ENCODE measurements around the gene ALK.

Gene ALK

DNA sequence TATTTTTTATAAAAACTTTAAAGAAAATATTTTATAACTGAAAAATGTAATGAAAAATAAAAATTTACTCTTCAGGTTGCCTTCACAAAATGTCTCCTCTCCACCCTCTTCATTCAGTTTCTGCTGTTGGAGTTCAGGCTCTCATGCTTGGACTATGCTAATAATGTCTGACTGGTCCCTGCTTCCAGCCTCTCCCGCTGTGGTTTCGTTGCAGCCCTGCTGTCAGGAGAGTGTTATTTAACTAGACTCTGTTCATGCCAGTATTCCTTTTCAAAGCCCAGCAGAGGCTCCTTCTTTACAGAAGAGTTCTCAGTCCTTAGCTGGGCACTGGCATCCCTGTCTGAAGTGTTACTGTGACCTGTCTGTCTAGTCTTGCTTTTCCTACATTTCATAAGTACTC, 765.8 kb downstream of the ALK start:
- H3K27me3 ChIP-seq (replicated peaks; ENCODE audit: insufficient read depth, low read length), result no peaks in the 10 kb centered on the region
- no peak overlapping the region for H3K4me3 ChIP-seq (ENCODE audit: low read length)
- no peaks in the 10 kb centered on the region for H3K9me3 ChIP-seq (replicated peaks; ENCODE audit: insufficient read depth, low read length)
- TF ChIP-seq, protein P1, sequence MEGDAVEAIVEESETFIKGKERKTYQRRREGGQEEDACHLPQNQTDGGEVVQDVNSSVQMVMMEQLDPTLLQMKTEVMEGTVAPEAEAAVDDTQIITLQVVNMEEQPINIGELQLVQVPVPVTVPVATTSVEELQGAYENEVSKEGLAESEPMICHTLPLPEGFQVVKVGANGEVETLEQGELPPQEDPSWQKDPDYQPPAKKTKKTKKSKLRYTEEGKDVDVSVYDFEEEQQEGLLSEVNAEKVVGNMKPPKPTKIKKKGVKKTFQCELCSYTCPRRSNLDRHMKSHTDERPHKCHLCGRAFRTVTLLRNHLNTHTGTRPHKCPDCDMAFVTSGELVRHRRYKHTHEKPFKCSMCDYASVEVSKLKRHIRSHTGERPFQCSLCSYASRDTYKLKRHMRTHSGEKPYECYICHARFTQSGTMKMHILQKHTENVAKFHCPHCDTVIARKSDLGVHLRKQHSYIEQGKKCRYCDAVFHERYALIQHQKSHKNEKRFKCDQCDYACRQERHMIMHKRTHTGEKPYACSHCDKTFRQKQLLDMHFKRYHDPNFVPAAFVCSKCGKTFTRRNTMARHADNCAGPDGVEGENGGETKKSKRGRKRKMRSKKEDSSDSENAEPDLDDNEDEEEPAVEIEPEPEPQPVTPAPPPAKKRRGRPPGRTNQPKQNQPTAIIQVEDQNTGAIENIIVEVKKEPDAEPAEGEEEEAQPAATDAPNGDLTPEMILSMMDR (IDR thresholded peaks at IDR 0.05; ENCODE audit: low read length), result no peak
- TF ChIP-seq EZH2phosphoT487 (IDR thresholded peaks at IDR 0.05; ENCODE audit: low read length), result no peak
- TF ChIP-seq EZH2 (optimal IDR thresholded peaks at IDR 0.05; ENCODE audit: low read depth, low read length), result no peak
- H3K36me3 ChIP-seq (replicated peaks; ENCODE audit: insufficient read depth, low read length), result no peaks in the 10 kb centered on the region
- no peak overlapping the region for H3K9ac ChIP-seq (ENCODE audit: low read length)
- no peaks in the 10 kb centered on the region for H3K79me2 ChIP-seq (ENCODE audit: low read length)
- H4K20me1 ChIP-seq (ENCODE audit: insufficient read depth, low read length), result no peaks in the 10 kb centered on the region
- no peaks in the 10 kb centered on the region for H3K4me1 ChIP-seq (ENCODE audit: low read length)
- no peaks in the 10 kb centered on the region for H3K9me2 ChIP-seq (replicated peaks; ENCODE audit: insufficient read depth, low read length)
- H2AFZ ChIP-seq (ENCODE audit: low read length), result no peak overlapping the region
- H3F3A ChIP-seq (ENCODE audit: insufficient read depth, low read length), result no peaks in the 10 kb centered on the region
- DNase-seq, result no peak
- no peak overlapping the region for H3K4me2 ChIP-seq (ENCODE audit: low read depth, low read length)
- no peak overlapping the region for H3K27ac ChIP-seq (ENCODE audit: low read length)

DNA sequence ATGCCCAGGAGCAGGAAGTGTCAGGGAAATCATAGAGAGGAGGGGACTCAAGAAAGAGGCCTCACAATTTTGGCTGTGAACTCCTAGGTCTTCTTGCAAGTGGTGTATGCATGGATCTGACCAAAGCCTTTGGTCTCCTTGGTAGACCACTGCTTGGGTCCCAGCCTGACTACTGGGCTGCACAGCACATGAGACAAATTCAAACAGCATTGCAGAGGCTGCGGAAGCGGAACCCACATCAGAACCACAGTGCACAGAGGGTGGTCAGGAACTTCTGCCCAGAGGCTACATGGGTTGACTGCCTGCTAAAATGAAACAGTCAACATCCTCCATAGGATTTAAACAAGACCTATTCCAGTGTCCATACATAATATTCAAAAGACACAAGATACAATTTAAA, 766.8 kb downstream of the ALK start:
- H4K20me1 ChIP-seq (ENCODE audit: insufficient read depth, low read length), result no peaks in the 10 kb centered on the region
- no peaks in the 10 kb centered on the region for H3K9me2 ChIP-seq (replicated peaks; ENCODE audit: insufficient read depth, low read length)
- H3K9ac ChIP-seq (ENCODE audit: low read length), result no peak overlapping the region
- H3K36me3 ChIP-seq (replicated peaks; ENCODE audit: insufficient read depth, low read length), result no peaks in the 10 kb centered on the region
- no peaks in the 10 kb centered on the region for H3K79me2 ChIP-seq (ENCODE audit: low read length)
- no peaks in the 10 kb centered on the region for H3K9me3 ChIP-seq (replicated peaks; ENCODE audit: insufficient read depth, low read length)
- no peaks in the 10 kb centered on the region for H3F3A ChIP-seq (ENCODE audit: insufficient read depth, low read length)
- no peak for TF ChIP-seq EZH2 (optimal IDR thresholded peaks at IDR 0.05; ENCODE audit: low read depth, low read length)
- TF ChIP-seq, protein P1 (IDR thresholded peaks at IDR 0.05; ENCODE audit: low read length), result no peak
- TF ChIP-seq EZH2phosphoT487 (IDR thresholded peaks at IDR 0.05; ENCODE audit: low read length), result no peak
- H3K27me3 ChIP-seq (replicated peaks; ENCODE audit: insufficient read depth, low read length), result no peaks in the 10 kb centered on the region
- H3K4me1 ChIP-seq (ENCODE audit: low read length), result no peaks in the 10 kb centered on the region
- H3K4me3 ChIP-seq (ENCODE audit: low read length), result no peak overlapping the region
- no peak overlapping the region for H3K4me2 ChIP-seq (ENCODE audit: low read depth, low read length)
- H2AFZ ChIP-seq (ENCODE audit: low read length), result no peak overlapping the region
- no peak for DNase-seq
- no peak overlapping the region for H3K27ac ChIP-seq (ENCODE audit: low read length)

DNA sequence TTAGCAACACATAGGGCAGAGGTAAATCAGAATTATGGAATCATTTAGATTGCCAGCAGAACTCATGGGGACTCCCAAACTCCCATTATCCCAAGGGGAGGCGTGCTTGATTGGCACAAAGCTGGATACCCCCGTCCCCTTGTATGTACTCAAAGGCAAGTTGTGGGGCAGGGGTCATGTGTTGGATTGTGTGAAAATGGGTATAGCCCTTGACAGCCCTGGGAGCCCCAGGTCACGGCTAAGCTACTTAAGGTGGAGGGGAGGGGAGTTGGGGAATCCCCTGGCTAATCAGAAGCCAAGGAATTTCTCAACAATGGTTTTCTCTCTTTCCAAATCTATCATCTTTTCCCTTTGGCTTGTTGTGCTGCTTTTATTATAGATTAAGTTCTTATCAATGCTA, 773.4 kb downstream of the ALK start:
- no peaks in the 10 kb centered on the region for H3F3A ChIP-seq (ENCODE audit: insufficient read depth, low read length)
- TF ChIP-seq, protein P1 (IDR thresholded peaks at IDR 0.05; ENCODE audit: low read length), result no peak
- TF ChIP-seq EZH2phosphoT487 (IDR thresholded peaks at IDR 0.05; ENCODE audit: low read length) (no peak), EZH2 (optimal IDR thresholded peaks at IDR 0.05; ENCODE audit: low read depth, low read length) (no peak)
- H2AFZ ChIP-seq (ENCODE audit: low read length), result no peak overlapping the region
- H3K4me2 ChIP-seq (ENCODE audit: low read depth, low read length), result no peak overlapping the region
- no peaks in the 10 kb centered on the region for H3K36me3 ChIP-seq (replicated peaks; ENCODE audit: insufficient read depth, low read length)
- no peak overlapping the region for H3K9ac ChIP-seq (ENCODE audit: low read length)
- H3K4me3 ChIP-seq (ENCODE audit: low read length), result no peak overlapping the region
- H3K27me3 ChIP-seq (replicated peaks; ENCODE audit: insufficient read depth, low read length), result no peaks in the 10 kb centered on the region
- DNase-seq, result no peak
- H3K4me1 ChIP-seq (ENCODE audit: low read length), result no peaks in the 10 kb centered on the region
- no peak overlapping the region for H3K27ac ChIP-seq (ENCODE audit: low read length)
- no peaks in the 10 kb centered on the region for H3K9me3 ChIP-seq (replicated peaks; ENCODE audit: insufficient read depth, low read length)
- no peaks in the 10 kb centered on the region for H3K9me2 ChIP-seq (replicated peaks; ENCODE audit: insufficient read depth, low read length)
- H3K79me2 ChIP-seq (ENCODE audit: low read length), result no peaks in the 10 kb centered on the region
- H4K20me1 ChIP-seq (ENCODE audit: insufficient read depth, low read length), result no peaks in the 10 kb centered on the region
